ENCODE data around the gene UQCC2. TPM values are rescaled to one million over a fixed set of nuclear protein-coding genes. Genes with fewer than 3 reads are reported as not detected.

The UQCC2 gene
- total and polyA plus RNA-seq, 8 donors = 54.4 to 83.1 (median 61.0) TPM

DNA sequence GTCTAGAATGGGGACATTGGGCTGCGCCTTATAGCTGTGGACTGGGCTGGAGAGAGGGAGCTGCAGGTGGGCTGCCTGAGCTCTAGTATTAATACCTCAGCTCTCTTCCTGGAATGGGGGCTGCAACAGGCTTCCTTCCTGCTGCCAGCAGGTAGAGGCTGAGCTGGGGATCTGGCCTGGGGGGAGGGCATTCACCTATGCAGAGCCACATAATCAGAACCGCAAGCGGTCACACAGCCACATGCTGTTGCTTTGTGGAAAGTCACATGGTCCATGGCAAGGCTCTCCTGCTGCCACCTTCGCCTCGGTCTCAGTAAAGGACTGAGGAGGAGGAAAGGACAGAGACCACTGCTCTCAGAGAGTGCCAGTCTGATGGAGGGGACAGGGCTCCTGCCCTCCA, 54.7 kb downstream of the UQCC2 start:
- Histone ChIP-seq H3K9me3 (no peaks in the 10 kb centered on the region), H3K4me1 (no peaks in the 10 kb centered on the region), H3K27me3 (no peaks in the 10 kb centered on the region), H3K27ac (no peak overlapping the region), H3K4me3 (no peak overlapping the region), H3K36me3 (peaks cover 0 to 50% of the 10 kb centered on the region in 2 donors)
- no peak for DNase-seq
- TF ChIP-seq, protein P1, sequence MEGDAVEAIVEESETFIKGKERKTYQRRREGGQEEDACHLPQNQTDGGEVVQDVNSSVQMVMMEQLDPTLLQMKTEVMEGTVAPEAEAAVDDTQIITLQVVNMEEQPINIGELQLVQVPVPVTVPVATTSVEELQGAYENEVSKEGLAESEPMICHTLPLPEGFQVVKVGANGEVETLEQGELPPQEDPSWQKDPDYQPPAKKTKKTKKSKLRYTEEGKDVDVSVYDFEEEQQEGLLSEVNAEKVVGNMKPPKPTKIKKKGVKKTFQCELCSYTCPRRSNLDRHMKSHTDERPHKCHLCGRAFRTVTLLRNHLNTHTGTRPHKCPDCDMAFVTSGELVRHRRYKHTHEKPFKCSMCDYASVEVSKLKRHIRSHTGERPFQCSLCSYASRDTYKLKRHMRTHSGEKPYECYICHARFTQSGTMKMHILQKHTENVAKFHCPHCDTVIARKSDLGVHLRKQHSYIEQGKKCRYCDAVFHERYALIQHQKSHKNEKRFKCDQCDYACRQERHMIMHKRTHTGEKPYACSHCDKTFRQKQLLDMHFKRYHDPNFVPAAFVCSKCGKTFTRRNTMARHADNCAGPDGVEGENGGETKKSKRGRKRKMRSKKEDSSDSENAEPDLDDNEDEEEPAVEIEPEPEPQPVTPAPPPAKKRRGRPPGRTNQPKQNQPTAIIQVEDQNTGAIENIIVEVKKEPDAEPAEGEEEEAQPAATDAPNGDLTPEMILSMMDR (IDR thresholded peaks at IDR 0.05) = no peak
- intact Hi-C loops (cut with DNase I) = no loop called here
- no peak for ATAC-seq

DNA sequence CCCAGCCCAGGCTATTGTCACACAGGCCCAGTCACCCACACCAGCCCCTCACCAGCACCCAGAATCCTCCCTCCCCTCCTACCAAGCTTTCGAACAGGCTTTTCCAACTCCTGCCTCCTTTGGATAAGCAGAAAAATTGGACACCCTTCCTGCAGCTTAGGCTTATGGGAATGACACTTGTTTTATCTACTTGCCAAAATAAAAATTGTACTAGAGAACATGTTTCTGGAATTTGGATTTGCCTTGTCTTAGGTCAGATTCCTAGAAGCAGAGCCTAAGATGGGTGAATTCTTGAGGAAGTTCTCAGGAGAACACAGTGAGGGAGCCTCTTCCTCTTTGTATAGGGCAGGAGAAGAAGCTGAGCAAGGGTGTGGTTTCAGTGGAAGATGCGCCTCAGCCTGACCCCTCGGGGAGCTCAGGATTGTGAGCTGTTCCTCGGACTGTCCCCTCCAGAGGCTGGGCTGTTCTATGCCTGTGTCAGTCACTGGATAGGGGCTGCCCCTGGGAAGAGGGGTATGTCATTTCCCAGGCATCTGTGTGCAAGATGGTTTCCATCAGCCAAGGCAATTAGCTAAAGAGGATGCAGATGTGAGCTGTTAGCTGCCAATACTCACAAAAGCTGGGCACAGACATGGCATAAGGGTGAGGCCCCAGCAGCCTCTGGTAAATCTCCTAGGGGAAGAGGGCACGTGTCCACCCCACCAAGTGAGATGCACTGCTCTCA, 56.5 kb downstream of the UQCC2 start:
- Histone ChIP-seq H3K36me3 (peaks cover 0 to 44% of the 10 kb centered on the region in 2 donors), H3K4me1 (no peaks in the 10 kb centered on the region), H3K9me3 (no peaks in the 10 kb centered on the region), H3K27ac (no peak overlapping the region), H3K4me3 (no peak overlapping the region), H3K27me3 (no peaks in the 10 kb centered on the region)
- ATAC-seq (no peak), DNase-seq (no peak)
- intact Hi-C loops (cut with DNase I) = no loop called here
- TF ChIP-seq, protein P1 (IDR thresholded peaks at IDR 0.05) = no peak

DNA sequence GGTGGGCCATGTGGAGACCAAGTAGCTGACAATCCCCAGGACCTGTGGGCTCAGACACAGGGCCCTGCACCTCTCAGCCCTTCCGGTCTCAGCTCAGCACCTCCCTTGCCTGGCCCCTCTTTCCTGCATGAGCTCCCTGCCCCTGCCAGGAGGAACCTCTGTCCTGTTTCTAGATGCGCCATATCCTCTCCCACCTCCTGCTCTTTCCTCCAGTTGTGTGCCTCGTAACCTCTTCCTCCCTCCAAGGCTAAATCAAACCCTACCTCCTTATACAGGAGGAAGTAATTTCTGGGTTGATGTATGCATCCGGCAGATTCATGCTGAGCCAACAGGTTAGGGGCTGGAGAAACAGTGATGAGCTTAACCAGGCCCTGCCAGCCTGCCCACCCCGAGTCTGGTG, 59.5 kb downstream of the UQCC2 start:
- Histone ChIP-seq H3K27me3 (no peaks in the 10 kb centered on the region), H3K4me3 (no peak overlapping the region), H3K9me3 (no peaks in the 10 kb centered on the region), H3K4me1 (no peaks in the 10 kb centered on the region), H3K36me3 (peaks cover 0 to 41% of the 10 kb centered on the region in 2 donors), H3K27ac (peak overlapping the region in 1 of 2 donors; percentile 15)
- TF ChIP-seq, protein P1 (IDR thresholded peaks at IDR 0.05) = no peak
- ATAC-seq (no peak), DNase-seq (peak in 1 of 4 donors; percentile 32)
- intact Hi-C loops (cut with DNase I) = no loop called here

DNA sequence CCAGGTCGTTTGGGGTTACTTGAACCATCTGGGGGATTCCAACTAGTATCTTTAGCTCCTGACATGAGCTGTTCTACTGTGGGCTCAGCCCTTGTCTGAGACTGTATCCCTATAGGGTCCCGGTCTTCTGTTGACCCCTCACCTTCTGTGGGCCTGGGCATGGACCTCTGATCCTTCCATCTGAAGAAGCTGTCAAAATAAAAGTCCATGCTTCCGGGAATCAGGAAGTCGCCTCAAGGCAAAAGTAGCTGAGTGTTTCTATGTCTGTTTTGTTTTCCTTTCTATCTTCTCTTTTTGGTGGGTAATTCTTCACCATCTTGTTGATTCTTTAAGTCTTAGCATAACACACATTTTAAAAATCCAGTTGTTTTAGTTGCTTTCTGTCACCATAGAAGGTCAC, 60.1 kb downstream of the UQCC2 start:
- no peak for ATAC-seq
- peaks cover 0 to 41% of the 10 kb centered on the region in 2 donors for H3K36me3 ChIP-seq
- H3K4me1 ChIP-seq = no peaks in the 10 kb centered on the region
- H3K9me3 ChIP-seq = no peaks in the 10 kb centered on the region
- H3K4me3 ChIP-seq = no peak overlapping the region
- peak overlapping the region in 1 of 2 donors; percentile 15 for H3K27ac ChIP-seq
- H3K27me3 ChIP-seq = no peaks in the 10 kb centered on the region
- TF ChIP-seq, protein P1 (IDR thresholded peaks at IDR 0.05) = no peak
- DNase-seq = no peak
- intact Hi-C loops (cut with DNase I) = no loop called here

Small RNAs within 50 kb of the gene (microRNA-seq; reads per million reads assigned to microRNA genes)
- gene MIR3934 = 6.5 to 9.6 reads per million in 2 donors

Other genes with a start within 250 kb of the UQCC2 start
- 10 to 100 TPM; 26.5 to 27.0 TPM for gene BAK1, start 131.4 kb downstream of the UQCC2 start, total RNA-seq
- 10 to 100 TPM; 13.1 to 19.3 (median 17.9) TPM for gene BAK1, start 131.4 kb downstream of the UQCC2 start, polyA plus RNA-seq (ENCODE audit: insufficient read length in 6 of 6)
- gene ITPR3, start 90.4 kb downstream of the UQCC2 start, total RNA-seq = 100 to 1,000 TPM; 107 to 147 TPM
- gene ITPR3, start 90.4 kb downstream of the UQCC2 start, polyA plus RNA-seq (ENCODE audit: insufficient read length in 6 of 6) = 10 to 100 TPM; 70.8 to 99.0 (median 90.0) TPM
- 1 to 10 TPM in 1 of 2 donors, under 1 TPM in 1; 0.87 to 3.4 TPM for gene IP6K3, start 35.2 kb upstream of the UQCC2 start, total RNA-seq
- gene IP6K3, start 35.2 kb upstream of the UQCC2 start, polyA plus RNA-seq (ENCODE audit: insufficient read length in 6 of 6) = 1 to 10 TPM; 2.8 to 5.4 (median 3.9) TPM
- 10 to 100 TPM; 47.9 to 57.7 TPM for gene LEMD2, start 77.4 kb upstream of the UQCC2 start, total RNA-seq
- 10 to 100 TPM; 68.5 to 80.7 (median 70.5) TPM for gene LEMD2, start 77.4 kb upstream of the UQCC2 start, polyA plus RNA-seq (ENCODE audit: insufficient read length in 6 of 6)
- gene MLN, start 92.3 kb upstream of the UQCC2 start, total RNA-seq = not detected
- gene MLN, start 92.3 kb upstream of the UQCC2 start, polyA plus RNA-seq (ENCODE audit: insufficient read length in 6 of 6) = under 1 TPM in 1 of 6 donors, not detected in 5; 0.28 TPM

All from left lung (tissue), 10 donors.